Smooth muscle cell (in vitro differentiated cells): ENCODE measurements around the gene EVI5. TPM values are rescaled to one million over a fixed set of nuclear protein-coding genes. Genes with fewer than 3 reads are reported as not detected.
"Not testable (repeated sequence)": the region's sequence is repeated elsewhere in the genome, so short reads cannot be mapped to it uniquely, and the experiment has no call there.

ENCODE experiments used
- DNase-seq: peaks from one replicate; lab custom pipeline; 2025; ENCODE audit not compliant: unreplicated experiment; lab: John Stamatoyannopoulos, UW
- H2AFZ ChIP-seq: fragments of 200-600 bp; sonication (generic); 2 replicates; pipeline ENCODE4 v1.6.0; 2016; ENCODE audit warnings: antibody characterized with exemption, low read depth, mild to moderate bottlenecking
- H3F3A ChIP-seq: fragments of 200-600 bp; sonication (generic); 2 replicates; pipeline ENCODE4 v1.6.0; 2017; ENCODE audit warnings: antibody characterized with exemption, low read depth
- H3K27ac ChIP-seq: fragments of 200-600 bp; sonication (generic); 2 replicates; pipeline ENCODE4 v1.5.1; 2016; ENCODE audit warnings: low read depth, mild to moderate bottlenecking
- H3K27me3 ChIP-seq: fragments of 200-600 bp; sonication (generic); 2 replicates; pipeline ENCODE4 v1.6.1; 2016; ENCODE audit warnings: low read depth, mild to moderate bottlenecking
- H3K36me3 ChIP-seq: fragments of 200-600 bp; sonication (generic); 2 replicates; pipeline ENCODE4 v1.5.1; 2016; ENCODE audit warnings: low read depth
- H3K4me1 ChIP-seq: fragments of 200-600 bp; sonication (generic); 2 replicates; pipeline ENCODE4 v1.5.1; 2016; ENCODE audit warnings: low read depth
- H3K4me2 ChIP-seq: fragments of 200-600 bp; sonication (generic); 2 replicates; pipeline ENCODE4 v1.6.0; 2016; ENCODE audit warnings: mild to moderate bottlenecking
- H3K4me3 ChIP-seq: fragments of 200-600 bp; sonication (generic); 2 replicates; pipeline ENCODE4 v1.5.1; 2016; ENCODE audit warnings: mild to moderate bottlenecking
- H3K79me2 ChIP-seq: fragments of 200-600 bp; sonication (generic); 2 replicates; pipeline ENCODE4 v1.6.0; 2016; ENCODE audit warnings: low read depth, mild to moderate bottlenecking
- H3K9ac ChIP-seq: fragments of 200-600 bp; sonication (generic); 2 replicates; pipeline ENCODE4 v1.6.0; 2016; ENCODE audit warnings: low read depth
- H3K9me3 ChIP-seq: fragments of 200-600 bp; sonication (generic); replicated peaks from 2 replicates; pipeline ENCODE4 v1.5.1; 2016; ENCODE audit warnings: low read depth
- H4K20me1 ChIP-seq: fragments of 200-600 bp; sonication (generic); 2 replicates; pipeline ENCODE4 v1.6.0; 2016; ENCODE audit warnings: low read depth
- CTCF ChIP-seq: fragments of 200-600 bp; sonication (generic); IDR thresholded peaks from 2 replicates; pipeline ENCODE4 v1.5.1; 2017; ENCODE audit warnings: borderline replicate concordance, mild to moderate bottlenecking, antibody characterized with exemption; ENCODE audit not compliant: insufficient read depth, poor library complexity, severe bottlenecking
- WGBS: methylation state at CpG from one replicate; pipeline ENCODE4 v1.1.7; 2016; ENCODE audit warnings: low lambda C conversion rate; 5-methylcytosine and 5-hydroxymethylcytosine counted together
- polyA plus RNA-seq: library from polyadenylated mRNA; unstranded; fragments of >200 nt; fragmentation: Nextera tagmentation; extraction: Ambion mirVana; gene quantifications from 2 replicates; pipeline ENCODE4 v1.2.1, GENCODE V29; 2016
- total RNA-seq: library from RNA; depleted of rRNA; stranded (reverse); fragments of >200 nt; gene quantifications from 2 replicates; pipeline ENCODE4 v1.2.3, GENCODE V29; 2014

EVI5 gene
- total and polyA plus RNA-seq, 2 experiments from 2014 or later: 35.4 to 47.6 TPM

- Histone ChIP-seq H3F3A (no peaks in the 10 kb centered on the region), H3K9me3 (no peaks in the 10 kb centered on the region), H3K9ac (no peak overlapping the region), H3K4me3 (no peak overlapping the region), H4K20me1 (peaks cover 7% of the 10 kb centered on the region), H3K27ac (no peak overlapping the region), H3K36me3 (peaks cover under 1% of the 10 kb centered on the region), H3K4me2 (no peak overlapping the region), H3K4me1 (no peaks in the 10 kb centered on the region), H3K79me2 (no peaks in the 10 kb centered on the region), H2AFZ (no peak overlapping the region), H3K27me3 (no peaks in the 10 kb centered on the region)
- 96% methylated on average over 2 of the region's 2 CpGs for WGBS
- no peak for TF ChIP-seq CTCF
- no peak for DNase-seq
These were observed 183.9 kb downstream of the EVI5 start for GRCh38 chr1:92601044-92601443.

- WGBS: 78% methylated on average over 2 of the region's 2 CpGs
- Histone ChIP-seq H3K9me3 (no peaks in the 10 kb centered on the region), H3K79me2 (no peaks in the 10 kb centered on the region), H3K4me3 (no peak overlapping the region), H4K20me1 (peaks cover 5% of the 10 kb centered on the region), H3K27me3 (no peaks in the 10 kb centered on the region), H3K36me3 (peaks cover 4% of the 10 kb centered on the region), H3K4me1 (no peaks in the 10 kb centered on the region), H3K9ac (no peak overlapping the region), H3K4me2 (no peak overlapping the region), H2AFZ (no peak overlapping the region), H3F3A (no peaks in the 10 kb centered on the region), H3K27ac (no peak overlapping the region)
- peak; percentile 41 for TF ChIP-seq CTCF
- DNase-seq: no peak
These were observed 185.7 kb downstream of the EVI5 start for GRCh38 chr1:92599184-92599583.

- not testable (repeated sequence) for H3K79me2 ChIP-seq, H4K20me1 ChIP-seq, H3F3A ChIP-seq, H3K4me2 ChIP-seq, H3K9me3 ChIP-seq, H3K4me1 ChIP-seq, H3K27ac ChIP-seq, H3K36me3 ChIP-seq, H3K27me3 ChIP-seq, H2AFZ ChIP-seq, H3K4me3 ChIP-seq, H3K9ac ChIP-seq, DNase-seq
- WGBS: 97% methylated on average over 9 of the region's 9 CpGs
These were observed 195.5 kb downstream of the EVI5 start for GRCh38 chr1:92589361-92589760.

GRCh38 chr1:92587445-92587844 lies 197.5 kb downstream of the EVI5 start:
- DNase-seq: no peak
- TF ChIP-seq CTCF: no peak
- no peak overlapping the region for H3K9ac ChIP-seq
- no peaks in the 10 kb centered on the region for H3K27me3 ChIP-seq
- no peak overlapping the region for H3K4me2 ChIP-seq
- H4K20me1 ChIP-seq: no peaks in the 10 kb centered on the region
- no peak overlapping the region for H2AFZ ChIP-seq
- H3K9me3 ChIP-seq: no peaks in the 10 kb centered on the region
- H3K4me3 ChIP-seq: no peak overlapping the region
- no peaks in the 10 kb centered on the region for H3K4me1 ChIP-seq
- H3K79me2 ChIP-seq: no peaks in the 10 kb centered on the region
- 96% methylated on average over 2 of the region's 2 CpGs for WGBS
- no peaks in the 10 kb centered on the region for H3F3A ChIP-seq
- no peaks in the 10 kb centered on the region for H3K36me3 ChIP-seq
- H3K27ac ChIP-seq: no peak overlapping the region
